Activated naive CD4-positive, alpha-beta T cell treated with anti-CD3 and anti-CD28 coated beads for 36 hours (primary cell): Measurements from ENCODE around the gene HIGD1B. TPM values are rescaled to one million over a fixed set of nuclear protein-coding genes. Genes with fewer than 3 reads are reported as not detected.
"Not testable (repeated sequence)": the region's sequence is repeated elsewhere in the genome, so short reads cannot be mapped to it uniquely, and the experiment has no call there.

Experiments
- CTCF ChIA-PET: fragments of 350-600 bp; sonication (Branson Sonifier 250); formaldehyde crosslinking; loops from one replicate; lab custom pipeline; 2021; ENCODE audit warnings: antibody characterized with exemption; lab: Charles Lee
- DNase-seq: peaks from one replicate; pipeline ENCODE4 v3.0.0-alpha.2; 2020
- H3K27ac Mint-ChIP-seq: one replicate; pipeline ENCODE4 v1.8.0; 2021; ENCODE audit warnings: mild to moderate bottlenecking, mixed read lengths
- H3K27me3 Mint-ChIP-seq: one replicate; pipeline ENCODE4 v1.8.0; 2021; ENCODE audit warnings: low read depth, mixed read lengths
- H3K36me3 Mint-ChIP-seq: one replicate; pipeline ENCODE4 v1.8.0; 2021; ENCODE audit warnings: low read depth, mixed read lengths
- H3K4me1 Mint-ChIP-seq: one replicate; pipeline ENCODE4 v1.8.0; 2021; ENCODE audit warnings: low read depth, mixed read lengths
- H3K4me3 Mint-ChIP-seq: one replicate; pipeline ENCODE4 v1.8.0; 2021; ENCODE audit warnings: mild to moderate bottlenecking, moderate library complexity, mixed read lengths
- H3K9me3 Mint-ChIP-seq: one replicate; pipeline ENCODE4 v1.8.0; 2021; ENCODE audit warnings: mixed read lengths
- intact Hi-C: fragments of 100-400 bp; cut with micrococcal nuclease; formaldehyde crosslinking; loops from one replicate; pipeline ENCODE4 v1.15.1; 2023
- total RNA-seq, 2 experiments: library from RNA; stranded (reverse); gene quantifications; one replicate each; pipeline ENCODE4 v1.2.3, GENCODE V29; 2021

HIGD1B gene
- total RNA-seq: not detected

DNA sequence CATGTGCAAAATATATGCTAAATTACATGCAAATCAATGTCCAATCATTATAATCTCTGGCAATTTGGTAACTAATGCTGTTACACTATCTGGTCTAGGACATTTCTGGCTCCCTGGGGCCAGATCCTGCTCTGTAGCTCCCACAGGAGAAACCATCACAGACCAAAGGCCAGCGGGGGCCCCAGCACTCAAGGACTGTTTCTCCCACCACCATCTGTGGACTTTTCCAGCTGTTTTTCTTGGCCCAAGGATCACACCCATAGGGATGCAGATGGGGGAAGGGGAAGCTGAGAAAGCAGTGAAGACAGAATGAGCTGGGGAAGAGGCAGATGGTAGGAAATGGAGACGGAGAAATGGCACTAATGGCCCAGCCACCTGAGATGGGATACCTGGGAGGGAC, at the start of gene HIGD1B:
Gene HIGD1B (plus strand): TSS at position 298 of the 400 bp plus-strand sequence. CDS start 270 bp downstream, outside the sequence.
- no peaks in the 10 kb centered on the region for H3K27me3 Mint-ChIP-seq
- H3K9me3 Mint-ChIP-seq: no peaks in the 10 kb centered on the region
- DNase-seq: no peak
- no peaks in the 10 kb centered on the region for H3K4me1 Mint-ChIP-seq
- CTCF ChIA-PET: interaction anchor here (0.5 to 0.6 kb wide), 3 partner anchors 16 to 402 kb away, joined by 3 to 4 read pairs (median 3); no protein-coding TSS in a partner anchor
- no peak within 1 kb of the TSS for H3K27ac Mint-ChIP-seq
- H3K4me3 Mint-ChIP-seq: no peak within 1 kb of the TSS
- intact Hi-C loops: no loop called here
- peaks cover 13% of the 10 kb centered on the region for H3K36me3 Mint-ChIP-seq

DNA sequence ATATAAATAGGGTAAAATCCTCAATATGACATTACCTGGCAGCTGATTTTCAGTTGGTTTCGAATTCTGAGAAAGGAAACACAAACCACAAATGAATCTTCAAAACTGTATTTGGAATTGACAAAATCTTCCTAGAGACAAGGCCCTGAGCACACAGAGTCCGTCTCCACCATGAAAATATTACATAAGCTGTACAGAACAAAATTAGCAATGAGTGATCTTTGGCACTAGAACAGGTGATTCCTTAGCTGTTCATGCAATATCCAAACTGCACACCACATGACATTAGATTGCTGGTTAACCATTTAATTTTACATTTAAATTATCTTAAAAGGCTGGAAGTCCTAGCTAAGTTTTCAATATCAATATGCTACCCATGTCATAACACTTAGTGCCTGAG, 49.3 kb upstream of the HIGD1B start:
- intact Hi-C loops: no loop called here
- H3K27ac Mint-ChIP-seq: no peak overlapping the region
- CTCF ChIA-PET: no interaction called here

DNA sequence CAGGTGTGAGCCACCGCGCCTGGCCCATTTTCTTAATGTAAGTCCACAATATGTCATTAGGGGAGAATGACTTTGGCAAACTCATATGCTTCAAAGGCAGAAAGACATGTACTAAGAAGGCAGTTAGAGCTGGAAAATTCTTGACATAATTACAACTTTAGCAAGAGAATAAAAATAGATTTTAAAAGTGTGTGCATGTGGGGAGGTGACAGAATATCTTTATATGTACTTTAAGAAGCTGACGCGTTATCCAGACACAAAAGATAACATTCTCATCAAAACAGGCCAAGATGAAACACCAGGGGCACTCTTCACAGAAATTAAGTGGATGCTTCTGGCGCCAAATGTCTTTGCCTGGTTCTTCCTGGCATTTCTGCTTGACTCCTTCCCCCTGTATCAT, 45.8 kb upstream of the HIGD1B start:
- Mint-ChIP-seq H3K27ac (no peak overlapping the region), H3K4me1 (no peaks in the 10 kb centered on the region), H3K9me3 (no peaks in the 10 kb centered on the region), H3K36me3 (no peaks in the 10 kb centered on the region), H3K27me3 (peaks cover 3% of the 10 kb centered on the region), H3K4me3 (no peak overlapping the region)
- CTCF ChIA-PET: interaction anchor here (1.4 kb wide), 1 partner anchor 23 kb away, joined by 4 read pairs; no protein-coding TSS in a partner anchor
- intact Hi-C loops: no loop called here
- no peak for DNase-seq

More for the DNA sequence above, 49.3 kb upstream of the HIGD1B start:
- no peak for DNase-seq
- Mint-ChIP-seq H3K9me3 (no peaks in the 10 kb centered on the region), H3K27me3 (peaks cover 3% of the 10 kb centered on the region), H3K36me3 (no peaks in the 10 kb centered on the region), H3K4me1 (peaks cover 4% of the 10 kb centered on the region), H3K4me3 (no peak overlapping the region)

DNA sequence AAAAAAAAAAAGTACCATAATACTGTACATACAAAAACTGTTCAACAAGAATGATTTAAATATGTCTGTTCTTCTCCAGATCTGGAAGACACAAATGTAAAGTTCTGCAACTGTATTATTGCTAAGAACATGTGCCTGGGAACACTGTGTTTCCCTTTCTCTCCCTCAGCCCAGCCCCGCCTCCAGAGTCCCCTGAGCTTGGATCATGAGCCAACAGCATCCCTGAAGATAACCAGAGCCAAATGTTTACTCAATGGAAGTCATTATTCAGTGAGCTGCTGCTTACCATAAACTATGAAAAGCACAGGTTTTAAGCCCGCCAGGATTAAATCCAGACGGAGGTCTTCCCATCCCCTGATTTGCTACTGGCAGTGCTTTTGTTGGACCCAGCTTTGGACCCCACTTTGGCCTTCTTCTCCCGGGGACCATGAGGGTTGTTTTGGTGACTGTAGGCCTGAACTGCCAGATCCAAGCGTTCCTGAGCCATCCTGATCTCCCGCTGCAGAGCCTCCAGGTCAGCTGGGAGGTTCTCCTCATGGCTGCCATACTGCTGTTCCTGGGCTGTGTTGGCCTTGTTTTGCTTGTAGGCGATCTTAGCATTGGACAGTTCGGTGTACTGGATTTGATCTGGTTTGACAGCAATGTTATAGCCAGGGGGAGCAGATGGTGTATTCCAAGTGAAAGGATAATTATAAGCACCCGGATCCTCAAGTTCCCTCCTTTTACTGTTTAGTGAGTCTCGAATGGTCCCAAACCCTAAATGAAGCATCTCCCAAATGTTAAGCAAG, 43.2 kb upstream of the HIGD1B start:
- Mint-ChIP-seq H3K4me1 (no peaks in the 10 kb centered on the region), H3K27me3 (no peaks in the 10 kb centered on the region), H3K36me3 (no peaks in the 10 kb centered on the region), H3K9me3 (no peaks in the 10 kb centered on the region), H3K27ac (no peak overlapping the region), H3K4me3 (no peak overlapping the region)
- CTCF ChIA-PET: no interaction called here
- intact Hi-C loops: no loop called here
- DNase-seq: no peak

DNA sequence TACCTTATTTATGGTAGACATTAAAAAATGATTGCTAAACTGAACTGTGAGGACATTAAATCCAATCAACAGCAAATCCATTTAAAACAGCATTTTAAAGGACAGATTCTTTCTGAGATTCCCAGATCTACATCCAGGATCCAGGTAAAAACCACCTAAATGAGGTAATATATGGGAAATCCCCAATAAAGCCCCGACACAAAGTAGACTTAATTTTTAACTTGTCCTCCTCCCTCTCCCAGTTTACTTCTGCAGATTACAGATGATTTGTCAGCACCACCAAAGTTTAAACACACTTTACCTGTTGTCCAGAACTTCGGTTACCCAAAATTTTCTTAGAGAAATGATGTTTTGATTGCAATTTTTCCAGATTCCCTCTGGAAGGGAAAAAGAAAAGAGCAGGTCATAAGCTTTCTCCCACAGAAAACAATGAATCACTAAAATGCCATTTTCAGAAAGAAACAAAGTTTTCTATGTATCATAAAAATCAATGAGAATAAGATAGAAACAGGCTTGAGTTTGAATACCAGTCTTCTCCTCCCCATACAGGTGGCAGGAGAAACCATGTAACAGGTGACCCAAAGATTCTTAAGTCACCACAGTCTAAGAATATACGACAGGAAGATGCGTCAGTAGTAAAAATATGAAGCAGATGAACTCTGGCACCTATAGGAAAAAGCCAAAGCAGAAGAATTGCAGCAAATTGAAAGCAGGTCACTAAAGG, 40.4 kb upstream of the HIGD1B start:
- no peak overlapping the region for H3K27ac Mint-ChIP-seq
- H3K4me3 Mint-ChIP-seq: no peak overlapping the region
- no peaks in the 10 kb centered on the region for H3K27me3 Mint-ChIP-seq
- H3K4me1 Mint-ChIP-seq: no peaks in the 10 kb centered on the region
- H3K9me3 Mint-ChIP-seq: no peaks in the 10 kb centered on the region
- intact Hi-C loops: no loop called here
- no peaks in the 10 kb centered on the region for H3K36me3 Mint-ChIP-seq
- no peak for DNase-seq
- CTCF ChIA-PET: no interaction called here

DNA sequence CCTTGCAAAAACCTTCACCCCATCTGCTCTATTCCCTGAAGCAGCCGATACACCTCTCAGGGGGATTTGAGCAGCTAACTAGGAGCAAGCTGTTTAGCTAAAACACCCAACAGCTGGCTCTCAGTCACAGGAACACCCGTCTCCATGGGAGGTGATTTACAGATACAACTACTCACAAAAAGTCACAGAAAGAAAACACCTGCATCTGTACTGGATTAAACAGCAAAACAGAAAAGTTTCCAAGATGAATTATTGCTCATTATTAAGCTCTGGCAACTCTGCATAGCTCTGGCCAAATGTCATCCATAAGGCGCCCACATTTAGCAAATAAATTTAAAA, 39.9 kb upstream of the HIGD1B start:
- H3K9me3 Mint-ChIP-seq: no peaks in the 10 kb centered on the region
- H3K36me3 Mint-ChIP-seq: no peaks in the 10 kb centered on the region
- no peak for DNase-seq
- intact Hi-C loops: no loop called here
- H3K27me3 Mint-ChIP-seq: no peaks in the 10 kb centered on the region
- no peak overlapping the region for H3K27ac Mint-ChIP-seq
- H3K4me1 Mint-ChIP-seq: no peaks in the 10 kb centered on the region
- CTCF ChIA-PET: no interaction called here
- no peak overlapping the region for H3K4me3 Mint-ChIP-seq

DNA sequence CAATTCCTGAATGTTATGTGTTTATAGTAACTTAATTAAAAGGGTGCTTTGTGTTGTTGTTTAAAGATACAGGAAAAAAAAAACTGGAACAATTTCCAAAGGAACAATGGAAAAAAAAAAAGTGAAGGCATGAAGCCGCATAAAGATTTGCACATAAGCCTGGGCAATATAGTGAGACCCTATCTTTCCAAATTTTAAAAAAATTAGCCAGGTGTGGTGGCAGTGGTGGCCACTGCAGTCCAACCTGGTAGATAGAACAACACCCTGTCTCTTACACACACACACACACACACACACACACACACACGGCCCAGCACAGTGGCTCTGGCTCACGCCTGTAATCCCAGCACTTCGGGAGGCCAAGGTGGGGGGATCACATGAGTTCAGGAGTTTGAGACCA, 39.5 kb upstream of the HIGD1B start:
- no peak for DNase-seq
- no peaks in the 10 kb centered on the region for H3K36me3 Mint-ChIP-seq
- intact Hi-C loops: no loop called here
- no peaks in the 10 kb centered on the region for H3K9me3 Mint-ChIP-seq
- H3K4me3 Mint-ChIP-seq: no peak overlapping the region
- H3K27ac Mint-ChIP-seq: no peak overlapping the region
- CTCF ChIA-PET: no interaction called here
- H3K4me1 Mint-ChIP-seq: no peaks in the 10 kb centered on the region
- H3K27me3 Mint-ChIP-seq: no peaks in the 10 kb centered on the region

DNA sequence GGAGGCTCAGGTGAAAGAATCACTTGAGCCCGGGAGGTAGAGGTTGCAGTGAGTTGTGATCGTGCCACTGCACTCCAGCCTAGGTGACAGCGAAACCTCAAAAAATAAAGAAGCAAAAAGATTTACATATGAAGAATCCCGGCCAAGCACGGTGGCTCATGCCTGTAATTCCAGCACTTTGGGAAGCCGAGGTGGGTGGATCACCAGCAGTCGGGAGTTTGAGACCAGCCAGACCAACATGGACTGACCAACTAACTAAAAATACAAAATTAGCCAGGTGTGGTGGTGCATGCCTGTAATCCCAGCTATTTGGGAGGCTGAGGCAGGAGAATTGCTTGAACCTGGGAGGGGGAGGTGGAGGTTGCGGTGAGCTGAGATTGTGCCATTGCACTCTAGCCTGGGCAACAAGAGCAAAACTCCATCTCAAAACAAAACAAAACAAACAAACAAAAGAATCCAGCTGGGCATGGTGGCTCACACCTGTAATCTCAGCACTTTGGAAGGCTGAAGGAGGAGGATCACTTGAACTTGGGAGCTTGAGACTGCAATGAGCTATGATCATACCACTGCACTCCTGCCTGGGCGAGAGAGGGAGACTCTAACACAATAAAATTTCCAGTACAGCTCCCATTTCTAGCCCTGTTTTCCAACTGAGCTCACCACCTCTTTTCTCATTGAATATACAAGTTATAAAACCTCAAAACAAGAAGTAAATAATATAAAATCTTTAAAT, 38.9 kb upstream of the HIGD1B start:
- H3K27me3 Mint-ChIP-seq, H3K36me3 Mint-ChIP-seq, H3K27ac Mint-ChIP-seq, intact Hi-C loops, H3K4me1 Mint-ChIP-seq, H3K4me3 Mint-ChIP-seq, DNase-seq, H3K9me3 Mint-ChIP-seq: not testable (repeated sequence)
- CTCF ChIA-PET: interaction anchor here (0.8 kb wide), 1 partner anchor 28 kb away, joined by 3 read pairs; no protein-coding TSS in a partner anchor

DNA sequence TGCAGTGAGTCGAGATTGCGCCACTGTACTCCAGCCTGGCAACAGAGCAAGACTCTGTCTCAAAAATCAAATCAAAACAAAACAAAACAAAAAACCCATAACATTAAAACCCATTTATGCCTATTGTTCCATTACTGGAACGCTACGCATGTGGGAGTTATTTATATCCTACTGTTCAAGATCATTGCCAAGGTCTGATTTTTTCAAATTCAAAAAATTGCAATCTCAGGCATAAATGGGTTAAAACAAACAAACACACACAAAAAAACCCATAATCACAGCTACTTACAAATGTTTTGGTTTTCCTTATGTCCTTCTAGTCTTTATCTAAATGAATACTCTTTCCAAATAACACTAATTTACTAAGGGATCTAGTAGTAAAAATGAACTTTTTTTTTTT, 35.4 kb upstream of the HIGD1B start:
- Mint-ChIP-seq H3K27ac (no peak overlapping the region), H3K9me3 (no peaks in the 10 kb centered on the region), H3K36me3 (no peaks in the 10 kb centered on the region), H3K4me3 (no peak overlapping the region), H3K4me1 (no peaks in the 10 kb centered on the region), H3K27me3 (no peaks in the 10 kb centered on the region)
- intact Hi-C loops: no loop called here
- CTCF ChIA-PET: interaction anchor here (0.6 to 0.7 kb wide), 2 partner anchors 9 to 105 kb away, joined by 3 read pairs; no protein-coding TSS in a partner anchor
- DNase-seq: no peak

DNA sequence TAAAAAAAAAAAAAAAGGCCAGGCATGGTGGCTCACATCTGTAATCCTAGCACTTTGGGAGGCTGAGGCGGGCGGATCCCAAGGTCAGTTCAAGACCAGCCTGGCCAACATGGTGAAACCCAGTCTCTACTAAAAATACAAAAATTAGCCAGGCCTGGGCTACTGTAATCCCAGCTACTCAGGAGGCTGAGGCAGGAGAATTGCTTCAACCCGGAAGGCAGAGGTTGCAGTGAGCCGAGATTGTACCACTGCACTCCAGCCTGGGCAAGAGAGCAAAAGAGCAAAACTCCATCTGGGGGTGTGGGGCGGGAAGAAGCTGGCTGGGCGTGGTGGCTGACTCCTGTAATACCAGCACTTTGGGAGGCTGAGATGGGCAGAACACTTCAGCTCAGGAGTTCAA, 29.2 kb upstream of the HIGD1B start:
- H3K27me3 Mint-ChIP-seq, H3K27ac Mint-ChIP-seq, H3K9me3 Mint-ChIP-seq, intact Hi-C loops, H3K36me3 Mint-ChIP-seq, CTCF ChIA-PET, H3K4me3 Mint-ChIP-seq, DNase-seq, H3K4me1 Mint-ChIP-seq: not testable (repeated sequence)

DNA sequence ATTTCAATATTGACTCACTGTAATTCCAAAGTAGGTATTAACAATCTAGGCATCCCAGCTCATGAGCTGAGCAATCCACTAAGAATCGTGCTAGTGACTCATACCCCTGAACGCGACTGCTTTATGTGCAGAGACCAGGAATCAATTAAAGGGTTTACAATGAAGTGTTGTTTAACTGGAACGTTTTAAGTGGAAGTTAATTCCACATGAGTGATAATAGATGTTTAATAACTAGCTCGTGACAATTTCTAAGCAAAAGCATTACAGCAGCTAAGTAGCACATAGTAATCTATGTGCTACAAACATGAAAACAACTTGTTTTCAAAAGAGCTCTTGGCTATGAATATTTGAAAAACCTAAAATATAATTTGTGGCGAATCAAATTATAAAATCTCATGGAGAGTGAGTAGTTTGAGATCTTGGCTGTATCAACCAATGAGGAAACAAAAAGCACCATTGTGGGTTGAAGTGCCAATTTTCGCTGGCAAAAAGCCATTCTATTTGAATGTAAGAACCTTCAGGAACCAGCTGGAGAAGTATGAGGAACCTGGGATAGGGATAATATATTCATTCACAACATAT, 27.0 kb upstream of the HIGD1B start:
- CTCF ChIA-PET: interaction anchor here (0.5 to 0.6 kb wide), 2 partner anchors 9 to 139 kb away, joined by 3 read pairs; no protein-coding TSS in a partner anchor
- Mint-ChIP-seq H3K4me1 (no peaks in the 10 kb centered on the region), H3K9me3 (no peaks in the 10 kb centered on the region), H3K36me3 (no peaks in the 10 kb centered on the region), H3K27ac (no peak overlapping the region), H3K27me3 (peaks cover 10% of the 10 kb centered on the region), H3K4me3 (no peak overlapping the region)
- intact Hi-C loops: no loop called here
- no peak for DNase-seq

DNA sequence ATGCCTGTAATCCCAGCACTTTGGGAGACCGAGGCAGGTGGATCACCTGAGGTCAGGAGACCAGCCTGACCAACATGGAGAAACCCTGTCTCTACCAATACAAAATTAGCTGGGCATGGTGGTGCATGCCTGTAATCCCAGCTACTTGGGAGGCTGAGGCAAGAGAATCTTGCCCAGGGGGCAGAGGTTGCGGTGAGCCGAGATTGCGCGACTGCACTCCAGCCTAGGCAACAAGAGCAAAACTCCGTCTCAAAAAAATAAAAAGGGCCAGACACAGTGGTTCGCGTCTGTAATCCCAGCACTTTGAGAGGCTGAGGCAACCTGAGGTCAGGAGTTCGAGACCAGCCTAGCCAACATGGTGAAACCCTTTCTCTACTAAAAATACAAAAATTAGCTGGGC, 22.4 kb upstream of the HIGD1B start:
- H3K36me3 Mint-ChIP-seq, H3K9me3 Mint-ChIP-seq, H3K4me3 Mint-ChIP-seq, DNase-seq, H3K27ac Mint-ChIP-seq, intact Hi-C loops: not testable (repeated sequence)
- Mint-ChIP-seq H3K4me1 (peaks cover 10% of the 10 kb centered on the region), H3K27me3 (peaks cover 30% of the 10 kb centered on the region)
- CTCF ChIA-PET: interaction anchor here (0.6 to 1.0 kb wide), 2 partner anchors 9 to 54 kb away, joined by 3 to 4 read pairs; no protein-coding TSS in a partner anchor
